UCSD-AML1 (cell line): ENCODE measurements around the gene MOCOS.

Experiments
- DNase-seq: peaks from one replicate; lab custom pipeline; 2025; ENCODE audit not compliant: unreplicated experiment; lab: John Stamatoyannopoulos, UW

Gene MOCOS

GRCh38 chr18:36179562-36180355 lies 7.5 kb upstream of the MOCOS start:
- peak; percentile 23 for DNase-seq

- no peak for DNase-seq
Observed at GRCh38 chr18:36181441-36181840, 5.9 kb upstream of the MOCOS start.

- DNase-seq = no peak
Observed at GRCh38 chr18:36181898-36182506, 5.3 kb upstream of the MOCOS start.

GRCh38 chr18:36183033-36183432 lies 4.3 kb upstream of the MOCOS start:
- no peak for DNase-seq

GRCh38 chr18:36183987-36184386 lies 3.3 kb upstream of the MOCOS start:
- DNase-seq = no peak

GRCh38 chr18:36185157-36185556 lies 2.1 kb upstream of the MOCOS start:
- no peak for DNase-seq

GRCh38 chr18:36185901-36186460 lies 1.3 kb upstream of the MOCOS start:
- no peak for DNase-seq

- DNase-seq = peak; percentile 20
Observed at GRCh38 chr18:36186461-36187192, 670 bp upstream of the MOCOS start.

GRCh38 chr18:36187826-36188721 lies 777 bp downstream of the MOCOS start:
- DNase-seq = no peak

GRCh38 chr18:36188916-36189315 lies 1.6 kb downstream of the MOCOS start:
- DNase-seq = no peak

- no peak for DNase-seq
Observed at GRCh38 chr18:36189486-36189885, 2.2 kb downstream of the MOCOS start.

- DNase-seq = no peak
Observed at GRCh38 chr18:36191286-36191685, 4.0 kb downstream of the MOCOS start.

- DNase-seq = no peak
Observed at GRCh38 chr18:36191711-36192110, 4.4 kb downstream of the MOCOS start.

GRCh38 chr18:36194600-36195315 lies 7.5 kb downstream of the MOCOS start:
- DNase-seq = no peak

GRCh38 chr18:36195427-36196122 lies 8.3 kb downstream of the MOCOS start:
- DNase-seq = no peak

- no peak for DNase-seq
Observed at GRCh38 chr18:36196238-36196995, 9.1 kb downstream of the MOCOS start.

GRCh38 chr18:36197511-36198166 lies 10.3 kb downstream of the MOCOS start:
- no peak for DNase-seq

- DNase-seq = no peak
Observed at GRCh38 chr18:36199691-36200295, 12.5 kb downstream of the MOCOS start.
